GM18511 (cell line): ENCODE results near the gene ZC3H13.

Source experiments
- ATAC-seq: cut with Tn5 transposase; IDR thresholded peaks from one replicate; pipeline ENCODE4 v1.9.1; 2021; ENCODE audit warnings: mild to moderate bottlenecking, moderate library complexity; ENCODE audit not compliant: unreplicated experiment

The ZC3H13 gene

GRCh38 chr13:46052319-46053161 is at the start of gene ZC3H13:
ZC3H13 (minus strand) TSS chr13:46052746; CDS start chr13:46045507, 7,239 bp downstream.
- peak; percentile 100 for ATAC-seq

GRCh38 chr13:46102255-46102605 is 49.7 kb upstream of the ZC3H13 start:
- no peak for ATAC-seq

- no peak for ATAC-seq
Observed at GRCh38 chr13:46101484-46102254, 49.1 kb upstream of the ZC3H13 start.

- no peak for ATAC-seq
Observed at GRCh38 chr13:46101002-46101401, 48.5 kb upstream of the ZC3H13 start.

GRCh38 chr13:46100191-46100815 is 47.8 kb upstream of the ZC3H13 start:
- no peak for ATAC-seq

- ATAC-seq, result no peak
Observed at GRCh38 chr13:46097663-46098062, 45.1 kb upstream of the ZC3H13 start.

GRCh38 chr13:46097015-46097414 is 44.5 kb upstream of the ZC3H13 start:
- ATAC-seq, result no peak

GRCh38 chr13:46094478-46094877 is 41.9 kb upstream of the ZC3H13 start:
- no peak for ATAC-seq

- ATAC-seq, result no peak
Observed at GRCh38 chr13:46088821-46089562, 36.4 kb upstream of the ZC3H13 start.

GRCh38 chr13:46087481-46087880 is 34.9 kb upstream of the ZC3H13 start:
- ATAC-seq, result no peak

- ATAC-seq, result no peak
Observed at GRCh38 chr13:46086985-46087384, 34.4 kb upstream of the ZC3H13 start.

- no peak for ATAC-seq
Observed at GRCh38 chr13:46086421-46086922, 33.9 kb upstream of the ZC3H13 start.

- ATAC-seq, result no peak
Observed at GRCh38 chr13:46085737-46086136, 33.2 kb upstream of the ZC3H13 start.

- no peak for ATAC-seq
Observed at GRCh38 chr13:46082324-46082723, 29.8 kb upstream of the ZC3H13 start.

GRCh38 chr13:46079770-46080169 is 27.2 kb upstream of the ZC3H13 start:
- no peak for ATAC-seq

GRCh38 chr13:46077265-46077664 is 24.7 kb upstream of the ZC3H13 start:
- no peak for ATAC-seq

GRCh38 chr13:46076827-46077226 is 24.3 kb upstream of the ZC3H13 start:
- no peak for ATAC-seq

GRCh38 chr13:46075811-46076210 is 23.3 kb upstream of the ZC3H13 start:
- ATAC-seq, result no peak

- no peak for ATAC-seq
Observed at GRCh38 chr13:46071590-46072249, 19.2 kb upstream of the ZC3H13 start.

- ATAC-seq, result no peak
Observed at GRCh38 chr13:46063292-46063691, 10.7 kb upstream of the ZC3H13 start.
